ENCODE data around the gene CLEC20A.

CLEC20A gene

DNA sequence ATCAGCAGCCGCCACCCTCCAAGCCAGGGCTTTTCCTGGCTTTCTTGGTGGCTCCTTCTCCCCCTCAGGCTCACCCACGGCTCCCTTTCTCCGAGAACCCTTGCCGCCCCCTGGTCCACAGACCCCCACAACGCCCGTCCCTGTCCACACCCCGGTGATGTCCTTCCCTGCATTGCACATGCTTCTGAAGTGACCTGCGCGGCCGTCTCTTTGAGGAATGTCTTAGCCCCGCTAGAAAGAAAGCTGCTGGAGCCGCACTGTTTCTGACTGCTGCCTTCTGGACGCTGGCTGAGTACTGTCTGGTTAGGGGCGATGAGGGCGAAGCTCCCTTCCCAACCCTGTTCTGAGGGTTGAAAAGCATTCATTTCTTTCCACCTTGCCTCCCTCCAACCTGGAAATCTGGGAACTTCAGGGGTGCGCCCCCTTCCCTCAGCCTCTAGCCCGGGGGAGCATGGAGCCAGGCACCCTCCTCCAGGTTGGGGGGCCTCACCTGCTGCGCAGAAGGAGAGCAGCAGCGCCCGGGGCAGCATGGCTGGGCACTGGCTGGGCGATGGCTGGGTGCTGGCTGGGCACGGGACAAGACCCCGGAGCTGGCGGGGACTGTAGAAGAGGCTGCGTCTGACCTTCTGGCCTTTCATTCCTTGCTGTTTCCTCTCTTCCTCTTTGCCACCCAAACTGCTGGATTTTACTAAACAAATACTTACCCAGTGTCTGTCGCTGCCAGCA lies at the start of gene CLEC20A:
CLEC20A (minus strand) TSS at position 555 of the 726 bp plus-strand sequence; CDS start at position 530, 25 bp downstream.
- Histone ChIP-seq H3K27me3 (ENCODE audit: control insufficient read depth, insufficient read depth, low read length) (no peaks in the 10 kb centered on the region), H3K9me3 (ENCODE audit: control insufficient read depth, low read length) (no peaks in the 10 kb centered on the region), H3K4me1 (ENCODE audit: control insufficient read depth, insufficient read depth, low read length) (peaks cover 24% of the 10 kb centered on the region), H3K4me3 (ENCODE audit: low read length) (no peak within 1 kb of the TSS), H3K36me3 (ENCODE audit: control insufficient read depth, insufficient read depth, low read length) (no peaks in the 10 kb centered on the region), H3K9ac (ENCODE audit: low read length) (no peak within 1 kb of the TSS)

DNA sequence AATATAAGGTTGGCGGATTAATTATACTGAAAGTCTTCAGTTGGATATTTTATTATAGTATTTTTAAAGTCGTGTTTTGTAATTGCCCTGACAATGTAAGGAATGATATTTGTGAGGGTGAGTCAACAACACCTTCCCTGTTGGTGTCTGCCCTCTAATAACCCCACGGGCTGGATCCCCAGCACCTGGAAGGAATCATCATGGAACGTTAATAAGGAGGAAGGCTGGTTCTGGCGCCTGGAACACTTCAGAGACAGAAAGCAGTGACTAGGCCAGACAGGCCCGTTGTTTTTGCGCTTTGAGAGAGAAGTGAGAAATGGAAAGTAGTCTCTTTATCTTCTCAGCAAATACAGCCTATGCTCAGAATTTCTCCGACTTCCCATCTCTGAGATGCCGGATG lies 47.8 kb upstream of the CLEC20A start:
- Histone ChIP-seq H3K9ac (ENCODE audit: low read length) (no peak overlapping the region), H3K4me1 (ENCODE audit: control insufficient read depth, insufficient read depth, low read length) (peaks cover 18% of the 10 kb centered on the region), H3K36me3 (ENCODE audit: control insufficient read depth, insufficient read depth, low read length) (no peaks in the 10 kb centered on the region), H3K9me3 (ENCODE audit: control insufficient read depth, low read length) (no peaks in the 10 kb centered on the region), H3K27me3 (ENCODE audit: control insufficient read depth, insufficient read depth, low read length) (no peaks in the 10 kb centered on the region), H3K4me3 (ENCODE audit: low read length) (no peak overlapping the region)

DNA sequence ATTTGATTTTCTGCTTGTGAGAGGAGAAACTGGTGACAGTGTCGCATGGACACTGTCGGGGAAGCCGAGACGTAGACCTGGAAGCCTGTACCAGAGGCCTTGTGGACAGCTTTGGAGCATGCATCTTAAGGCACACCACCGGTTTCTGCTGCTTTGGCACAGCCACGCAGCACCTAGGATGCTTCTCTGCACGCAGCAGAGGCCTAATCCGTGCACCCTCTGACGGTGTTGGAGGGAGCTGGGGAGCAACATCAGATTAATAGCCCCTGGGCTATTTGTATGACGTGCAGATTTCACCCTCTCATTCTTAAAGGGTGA lies 46.5 kb upstream of the CLEC20A start:
- Histone ChIP-seq H3K4me1 (ENCODE audit: control insufficient read depth, insufficient read depth, low read length) (peaks cover 27% of the 10 kb centered on the region), H3K36me3 (ENCODE audit: control insufficient read depth, insufficient read depth, low read length) (no peaks in the 10 kb centered on the region), H3K9me3 (ENCODE audit: control insufficient read depth, low read length) (no peaks in the 10 kb centered on the region), H3K4me3 (ENCODE audit: low read length) (peak overlapping the region; percentile 100), H3K27me3 (ENCODE audit: control insufficient read depth, insufficient read depth, low read length) (no peaks in the 10 kb centered on the region), H3K9ac (ENCODE audit: low read length) (peak overlapping the region; percentile 94)

DNA sequence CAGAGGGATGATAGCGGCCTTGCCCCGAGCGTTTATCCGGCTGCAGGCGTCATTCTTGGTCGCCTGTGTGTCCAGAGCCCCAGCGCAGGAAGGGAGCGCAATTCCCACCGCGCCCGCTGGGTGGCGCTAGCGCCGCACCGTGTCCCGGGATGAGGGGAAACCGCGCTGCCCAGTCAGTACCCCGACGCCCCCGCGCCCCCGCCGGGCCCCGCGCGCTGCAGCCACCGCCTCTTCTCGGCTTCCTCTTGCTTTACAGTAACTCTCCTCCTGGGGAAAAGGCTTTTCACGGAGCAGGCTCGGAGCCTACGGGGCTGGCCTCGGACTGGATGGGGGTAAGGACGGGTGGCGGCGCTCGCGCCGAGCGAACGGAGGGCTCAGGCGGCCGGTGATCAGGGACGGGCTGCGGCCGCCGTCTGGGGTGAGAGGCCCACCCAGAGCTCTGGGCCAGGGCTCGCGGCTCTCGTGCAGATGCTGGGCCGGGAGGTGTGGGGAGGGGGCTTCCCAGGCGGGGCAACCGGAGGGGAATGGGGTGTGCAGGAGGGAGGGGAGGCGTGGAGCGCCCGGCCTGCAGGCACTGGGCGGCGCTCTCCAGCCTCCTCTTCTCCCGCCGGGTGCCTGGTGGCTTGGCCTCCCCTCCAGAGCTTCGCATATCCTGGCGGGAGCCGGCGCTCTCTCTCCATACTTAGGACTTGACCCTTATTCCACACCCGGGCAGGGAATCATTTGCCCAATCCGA lies 46.0 kb upstream of the CLEC20A start:
- peak overlapping the region; percentile 94 for H3K9ac ChIP-seq (ENCODE audit: low read length)
- H3K36me3 ChIP-seq (ENCODE audit: control insufficient read depth, insufficient read depth, low read length) = no peaks in the 10 kb centered on the region
- no peaks in the 10 kb centered on the region for H3K9me3 ChIP-seq (ENCODE audit: control insufficient read depth, low read length)
- H3K27me3 ChIP-seq (ENCODE audit: control insufficient read depth, insufficient read depth, low read length) = no peaks in the 10 kb centered on the region
- H3K4me1 ChIP-seq (ENCODE audit: control insufficient read depth, insufficient read depth, low read length) = peaks cover 32% of the 10 kb centered on the region
- H3K4me3 ChIP-seq (ENCODE audit: low read length) = peak overlapping the region; percentile 100

DNA sequence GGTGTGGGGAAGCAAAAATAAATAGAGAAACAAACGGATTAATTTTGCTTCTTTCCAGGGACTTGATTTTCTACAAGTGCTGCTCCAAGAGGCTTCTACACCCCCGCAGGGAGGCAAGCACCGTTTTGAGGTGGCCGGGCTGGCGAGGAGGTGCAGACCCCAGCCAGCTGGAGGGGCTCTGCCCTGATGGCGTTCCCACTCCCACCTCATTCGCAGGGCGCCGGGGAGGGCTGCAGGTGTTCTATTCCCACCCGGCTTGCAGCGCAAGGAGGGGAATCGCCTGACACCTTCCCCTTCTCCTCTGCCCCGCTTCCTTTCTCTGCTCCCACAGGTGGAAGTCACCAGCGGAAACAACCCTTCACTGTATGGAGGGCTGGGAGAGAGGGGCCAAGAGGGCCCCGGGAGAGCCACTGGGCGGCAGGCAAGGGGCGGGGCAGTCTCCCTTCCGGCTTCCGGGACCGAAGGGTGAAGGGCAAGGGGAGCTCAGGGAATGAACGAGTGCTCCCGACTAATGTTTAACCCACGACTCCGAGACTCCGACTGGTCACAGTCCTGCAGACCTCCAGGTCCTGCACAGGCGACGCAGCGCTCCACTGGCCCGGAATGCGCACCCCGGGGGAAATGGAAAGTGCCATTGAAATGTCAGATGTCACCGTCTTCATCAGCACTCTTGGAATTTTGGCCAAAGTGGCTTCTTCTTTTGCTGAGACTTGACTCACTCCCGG lies 45.2 kb upstream of the CLEC20A start:
- no peaks in the 10 kb centered on the region for H3K9me3 ChIP-seq (ENCODE audit: control insufficient read depth, low read length)
- peak overlapping the region; percentile 94 for H3K9ac ChIP-seq (ENCODE audit: low read length)
- no peaks in the 10 kb centered on the region for H3K27me3 ChIP-seq (ENCODE audit: control insufficient read depth, insufficient read depth, low read length)
- H3K36me3 ChIP-seq (ENCODE audit: control insufficient read depth, insufficient read depth, low read length) = no peaks in the 10 kb centered on the region
- peaks cover 40% of the 10 kb centered on the region for H3K4me1 ChIP-seq (ENCODE audit: control insufficient read depth, insufficient read depth, low read length)
- peak overlapping the region; percentile 100 for H3K4me3 ChIP-seq (ENCODE audit: low read length)

DNA sequence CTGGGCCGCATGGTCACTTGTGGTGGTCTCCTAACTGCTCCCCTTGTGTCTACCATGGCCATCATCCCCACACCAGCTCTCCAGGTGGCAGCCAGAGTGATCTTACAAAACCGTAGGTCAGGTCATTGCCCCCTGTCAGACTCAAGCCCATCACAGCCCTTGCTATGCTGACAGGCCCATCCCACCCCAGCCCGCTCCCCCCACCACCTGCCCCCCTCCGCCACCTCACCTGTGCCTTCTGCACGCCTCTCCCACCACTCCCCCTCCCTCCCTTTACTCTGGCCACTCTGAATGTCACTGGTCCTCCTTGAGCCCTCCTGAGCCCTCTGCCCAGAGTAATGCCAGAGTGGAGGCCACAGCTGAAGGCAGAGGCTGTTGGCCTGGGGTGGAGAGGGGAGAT lies 44.6 kb upstream of the CLEC20A start:
- H3K9ac ChIP-seq (ENCODE audit: low read length) = peak overlapping the region; percentile 94
- peak overlapping the region; percentile 100 for H3K4me3 ChIP-seq (ENCODE audit: low read length)

DNA sequence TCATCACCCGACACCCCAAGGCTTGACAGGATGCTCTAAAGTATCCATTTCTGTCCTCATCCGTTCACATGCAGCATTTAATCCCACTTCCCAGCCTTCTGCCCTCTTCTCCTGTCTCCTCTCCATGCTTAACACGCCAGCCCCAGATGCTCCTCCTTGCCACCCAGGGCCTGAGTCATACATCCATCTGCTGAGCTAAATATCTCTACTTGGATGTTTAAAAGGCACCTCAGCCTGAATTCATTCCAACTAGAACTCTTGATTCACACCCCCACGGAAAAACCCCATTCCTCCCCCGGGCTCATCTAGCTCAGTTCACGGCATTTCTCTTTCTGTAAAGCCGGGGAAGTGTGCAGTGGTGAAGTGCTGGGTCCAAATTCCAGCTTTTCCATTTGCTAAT lies 43.9 kb upstream of the CLEC20A start:
- H3K9ac ChIP-seq (ENCODE audit: low read length) = no peak overlapping the region
- H3K27me3 ChIP-seq (ENCODE audit: control insufficient read depth, insufficient read depth, low read length) = no peaks in the 10 kb centered on the region
- no peaks in the 10 kb centered on the region for H3K36me3 ChIP-seq (ENCODE audit: control insufficient read depth, insufficient read depth, low read length)
- H3K9me3 ChIP-seq (ENCODE audit: control insufficient read depth, low read length) = no peaks in the 10 kb centered on the region
- H3K4me3 ChIP-seq (ENCODE audit: low read length) = no peak overlapping the region
- H3K4me1 ChIP-seq (ENCODE audit: control insufficient read depth, insufficient read depth, low read length) = peaks cover 50% of the 10 kb centered on the region

More for the DNA sequence above, 44.6 kb upstream of the CLEC20A start:
- no peaks in the 10 kb centered on the region for H3K9me3 ChIP-seq (ENCODE audit: control insufficient read depth, low read length)
- peaks cover 46% of the 10 kb centered on the region for H3K4me1 ChIP-seq (ENCODE audit: control insufficient read depth, insufficient read depth, low read length)
- H3K27me3 ChIP-seq (ENCODE audit: control insufficient read depth, insufficient read depth, low read length) = no peaks in the 10 kb centered on the region
- no peaks in the 10 kb centered on the region for H3K36me3 ChIP-seq (ENCODE audit: control insufficient read depth, insufficient read depth, low read length)

DNA sequence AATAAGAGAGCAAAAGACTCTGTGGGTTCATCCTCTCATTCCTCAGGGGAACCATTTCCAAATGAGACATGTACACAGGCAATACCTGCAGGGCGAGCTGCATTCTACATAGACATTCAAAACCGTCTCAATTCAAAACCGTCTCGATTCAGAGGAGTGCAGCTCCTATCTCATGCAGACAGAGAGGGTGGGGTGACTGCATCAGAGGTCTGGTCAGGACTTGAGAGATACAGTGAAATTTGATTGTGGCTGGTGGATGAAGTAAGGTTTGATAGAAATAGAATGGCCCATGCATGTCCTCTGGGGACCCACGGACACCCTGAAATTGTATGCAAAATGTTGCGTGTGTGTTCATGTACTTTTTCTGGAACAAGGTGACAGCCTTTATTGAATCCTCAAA lies 43.4 kb upstream of the CLEC20A start:
- H3K36me3 ChIP-seq (ENCODE audit: control insufficient read depth, insufficient read depth, low read length) = no peaks in the 10 kb centered on the region
- H3K27me3 ChIP-seq (ENCODE audit: control insufficient read depth, insufficient read depth, low read length) = no peaks in the 10 kb centered on the region
- no peak overlapping the region for H3K9ac ChIP-seq (ENCODE audit: low read length)
- H3K4me3 ChIP-seq (ENCODE audit: low read length) = no peak overlapping the region
- H3K9me3 ChIP-seq (ENCODE audit: control insufficient read depth, low read length) = no peaks in the 10 kb centered on the region
- peaks cover 50% of the 10 kb centered on the region for H3K4me1 ChIP-seq (ENCODE audit: control insufficient read depth, insufficient read depth, low read length)

DNA sequence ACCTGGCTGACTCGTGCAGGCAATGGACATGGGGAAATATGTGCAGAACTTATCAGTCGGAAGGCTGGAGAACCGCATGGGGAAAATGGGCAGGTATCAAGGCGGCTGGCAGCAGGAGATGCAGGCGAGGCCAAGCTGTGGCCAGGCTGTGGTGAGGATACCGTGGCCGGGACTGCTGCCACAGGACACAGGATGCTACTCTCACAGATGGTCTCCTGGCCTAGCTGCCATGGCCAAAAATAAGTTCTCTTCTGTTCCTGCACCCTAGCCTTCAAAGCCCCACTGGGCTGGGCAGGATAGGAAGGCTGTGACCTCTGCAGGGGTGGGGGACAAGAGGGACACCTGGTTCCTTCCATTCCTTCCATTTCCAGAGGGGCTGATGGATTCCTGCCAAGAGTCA lies 42.5 kb upstream of the CLEC20A start:
- Histone ChIP-seq H3K36me3 (ENCODE audit: control insufficient read depth, insufficient read depth, low read length) (no peaks in the 10 kb centered on the region), H3K9me3 (ENCODE audit: control insufficient read depth, low read length) (no peaks in the 10 kb centered on the region), H3K4me1 (ENCODE audit: control insufficient read depth, insufficient read depth, low read length) (peaks cover 50% of the 10 kb centered on the region), H3K9ac (ENCODE audit: low read length) (no peak overlapping the region), H3K27me3 (ENCODE audit: control insufficient read depth, insufficient read depth, low read length) (no peaks in the 10 kb centered on the region), H3K4me3 (ENCODE audit: low read length) (no peak overlapping the region)

DNA sequence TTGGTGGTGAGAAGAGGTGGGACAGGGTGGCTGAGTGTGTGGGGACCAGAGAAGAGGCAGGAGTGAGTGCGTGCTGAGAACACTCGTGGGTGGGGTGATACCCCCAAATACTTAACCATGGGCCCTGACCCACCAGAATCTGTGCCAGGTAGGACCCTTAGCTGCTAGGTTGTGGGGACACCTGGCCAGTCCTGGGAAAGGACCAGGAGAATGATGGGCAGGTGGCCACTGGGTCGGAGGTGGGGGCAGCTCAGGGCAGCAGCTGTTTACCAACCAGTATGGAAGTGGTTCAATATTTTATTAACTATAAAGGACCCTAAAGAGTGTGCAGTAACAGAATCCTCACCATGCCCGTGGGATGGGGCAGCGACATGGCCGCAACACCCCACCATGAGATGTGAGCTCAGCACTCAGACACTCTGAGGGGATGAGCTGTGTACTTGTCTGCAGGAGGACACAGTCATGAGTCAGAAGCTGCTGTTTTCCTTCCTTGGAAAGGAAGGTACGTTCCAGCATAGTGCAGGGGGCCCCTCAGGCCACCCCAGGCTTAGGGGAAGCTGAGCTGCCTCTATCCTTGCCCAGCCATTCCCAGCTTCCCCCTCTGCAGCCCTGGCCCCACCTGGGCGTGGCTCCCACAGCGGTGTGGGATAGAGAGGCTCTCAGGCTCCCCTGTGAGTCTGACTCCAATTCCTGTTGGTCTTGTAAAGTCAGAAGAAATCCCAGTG lies 41.6 kb upstream of the CLEC20A start:
- H3K36me3 ChIP-seq (ENCODE audit: control insufficient read depth, insufficient read depth, low read length) = no peaks in the 10 kb centered on the region
- H3K9ac ChIP-seq (ENCODE audit: low read length) = peak overlapping the region; percentile 42
- H3K4me1 ChIP-seq (ENCODE audit: control insufficient read depth, insufficient read depth, low read length) = peaks cover 52% of the 10 kb centered on the region

DNA sequence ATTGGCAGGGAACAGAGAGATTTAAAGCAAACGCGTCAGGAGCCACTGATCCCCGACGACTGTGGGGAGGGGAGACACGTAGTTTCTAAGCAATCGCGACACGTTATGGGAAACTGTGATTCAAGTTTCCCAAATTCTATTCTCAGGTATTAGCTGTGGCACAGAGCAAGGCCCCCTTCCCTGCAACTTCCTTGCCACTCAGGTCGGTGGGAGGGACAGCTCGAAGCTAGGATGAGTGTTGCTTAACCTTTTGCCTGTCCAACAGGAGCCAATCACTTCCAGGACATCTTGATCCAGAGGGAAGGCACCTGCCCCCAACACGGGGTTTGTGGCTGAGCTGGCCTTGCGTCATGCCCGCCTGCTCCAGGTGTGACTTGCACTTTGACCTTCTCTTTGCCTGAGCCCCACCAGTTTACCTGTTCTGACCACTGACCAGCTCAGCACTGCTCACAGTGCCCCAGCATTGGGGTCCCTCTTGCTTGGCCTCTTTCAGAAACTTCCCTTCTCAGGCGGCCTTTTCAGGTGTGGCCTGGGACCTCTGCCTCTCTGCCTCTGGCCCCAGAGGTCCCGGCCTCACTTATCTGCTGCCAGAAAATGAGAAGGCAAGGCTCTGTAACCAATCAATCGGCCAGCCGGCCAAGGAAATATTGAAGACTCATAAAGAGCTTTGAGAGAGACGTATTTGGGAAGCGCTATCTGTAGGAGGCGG lies 40.8 kb upstream of the CLEC20A start:
- H3K4me1 ChIP-seq (ENCODE audit: control insufficient read depth, insufficient read depth, low read length) = peaks cover 52% of the 10 kb centered on the region
- H3K36me3 ChIP-seq (ENCODE audit: control insufficient read depth, insufficient read depth, low read length) = no peaks in the 10 kb centered on the region
- no peaks in the 10 kb centered on the region for H3K9me3 ChIP-seq (ENCODE audit: control insufficient read depth, low read length)
- H3K4me3 ChIP-seq (ENCODE audit: low read length) = no peak overlapping the region
- peak overlapping the region; percentile 51 for H3K9ac ChIP-seq (ENCODE audit: low read length)
- no peaks in the 10 kb centered on the region for H3K27me3 ChIP-seq (ENCODE audit: control insufficient read depth, insufficient read depth, low read length)

More for the DNA sequence above, 41.6 kb upstream of the CLEC20A start:
- no peaks in the 10 kb centered on the region for H3K9me3 ChIP-seq (ENCODE audit: control insufficient read depth, low read length)
- no peaks in the 10 kb centered on the region for H3K27me3 ChIP-seq (ENCODE audit: control insufficient read depth, insufficient read depth, low read length)
- no peak overlapping the region for H3K4me3 ChIP-seq (ENCODE audit: low read length)
